ACHN (cell line): Measurements from ENCODE around the gene MAPT.

ENCODE experiments used
- DNase-seq: peaks from one replicate; pipeline ENCODE4 v3.0.0-alpha.2; 2015
- in situ Hi-C: cut with HindIII; loops from 2 replicates; pipeline ENCODE4 v1.10.0; 2017; ENCODE audit warnings: low sequenced_read_pairs, low pct_ligation_motif_present, low pct_unique_long_range_greater_than_20kb

The MAPT gene

DNA sequence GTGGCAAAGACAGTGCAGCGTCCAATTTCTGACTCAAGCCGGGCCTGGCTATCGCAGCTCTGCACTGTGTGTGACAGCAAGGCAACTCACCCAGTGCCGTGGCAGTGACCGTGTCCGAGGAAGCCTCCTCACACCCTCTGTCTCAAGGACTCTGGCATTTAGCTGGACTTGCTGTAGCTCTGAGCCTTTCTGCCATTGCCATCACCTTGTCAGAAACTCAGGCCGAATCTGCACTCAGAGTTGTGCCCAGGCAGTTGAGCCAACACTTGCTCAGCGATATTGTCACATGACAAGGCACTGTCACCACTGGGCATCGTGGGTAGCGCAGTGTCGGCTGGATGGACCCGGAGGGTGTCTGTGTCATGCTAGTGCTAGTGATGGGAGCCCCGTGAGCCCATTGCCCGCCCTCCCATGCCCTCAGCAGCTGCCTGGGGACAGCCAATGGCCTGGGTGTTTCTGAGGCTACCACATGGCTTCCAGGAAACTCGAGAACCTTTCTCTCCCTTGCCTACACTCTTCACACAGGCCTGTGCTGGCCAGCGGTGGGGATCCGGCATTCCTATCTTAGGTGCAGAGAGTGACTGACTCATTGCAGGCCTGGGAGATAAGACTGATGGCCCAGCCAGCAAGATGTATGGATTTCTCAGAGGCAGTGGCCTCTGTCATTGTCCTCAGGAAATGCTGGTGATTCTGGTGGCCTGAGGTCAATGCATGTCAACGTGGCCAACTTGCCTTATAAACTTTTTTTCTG is 82.6 kb downstream of the MAPT start:
- in situ Hi-C loops, result no loop called here
- no peak for DNase-seq

- in situ Hi-C loops, result no loop called here
- no peak for DNase-seq
Observed at GRCh38 chr17:45977506-45977824, 83.1 kb downstream of the MAPT start.

GRCh38 chr17:45977976-45978626 is 83.7 kb downstream of the MAPT start:
- in situ Hi-C loops, result no loop called here
- DNase-seq, result no peak

DNA sequence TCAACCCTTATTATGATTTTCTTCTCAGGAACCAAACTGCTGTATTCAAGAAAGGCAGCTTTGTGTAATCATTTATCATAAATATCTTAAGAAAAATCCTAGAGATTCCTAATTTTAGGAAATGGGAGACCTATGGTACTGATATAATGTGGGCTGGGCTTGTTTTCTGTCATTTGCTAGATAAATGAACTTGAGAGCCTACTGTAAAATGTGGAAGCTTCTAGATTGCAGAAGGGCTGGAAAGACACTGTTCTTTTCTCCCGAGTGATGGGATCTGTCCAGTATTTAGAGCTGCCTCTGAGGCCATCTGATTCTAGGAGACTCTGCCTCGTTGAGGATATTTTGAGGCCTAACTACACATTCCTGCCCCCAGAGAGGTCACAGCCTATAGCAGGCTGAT is 84.8 kb downstream of the MAPT start:
- in situ Hi-C loops, result no loop called here

DNA sequence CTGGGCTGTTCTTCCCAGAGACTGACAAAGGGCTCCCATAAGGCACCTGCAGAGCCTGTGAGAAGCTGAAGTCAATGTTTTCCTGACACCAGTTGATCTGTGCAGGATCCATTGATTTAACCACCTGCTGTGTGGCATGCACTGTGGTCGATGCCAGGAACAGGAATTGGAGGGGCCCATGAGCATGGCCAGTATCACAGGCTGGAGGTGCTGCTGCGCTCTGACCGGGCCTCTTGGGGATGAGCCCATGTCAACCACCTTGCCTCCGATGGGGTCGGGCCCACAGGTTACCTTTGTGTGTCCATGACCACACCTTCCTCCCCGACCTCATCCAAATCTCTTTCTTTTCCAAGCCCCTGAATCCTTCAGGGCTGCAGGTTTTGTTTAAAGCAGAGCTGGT is 86.5 kb downstream of the MAPT start:
- in situ Hi-C loops, result no loop called here
- no peak for DNase-seq

More for the DNA sequence above, 84.8 kb downstream of the MAPT start:
- no peak for DNase-seq

GRCh38 chr17:45981306-45981705 is 87.0 kb downstream of the MAPT start:
- in situ Hi-C loops, result no loop called here
- DNase-seq, result no peak

GRCh38 chr17:45982791-45983613 is 88.6 kb downstream of the MAPT start:
- in situ Hi-C loops, result no loop called here
- no peak for DNase-seq

- no peak for DNase-seq
- in situ Hi-C loops, result no loop called here
Observed at GRCh38 chr17:45983614-45984310, 89.4 kb downstream of the MAPT start.

- no peak for DNase-seq
- in situ Hi-C loops, result no loop called here
Observed at GRCh38 chr17:45984368-45984767, 90.0 kb downstream of the MAPT start.

DNA sequence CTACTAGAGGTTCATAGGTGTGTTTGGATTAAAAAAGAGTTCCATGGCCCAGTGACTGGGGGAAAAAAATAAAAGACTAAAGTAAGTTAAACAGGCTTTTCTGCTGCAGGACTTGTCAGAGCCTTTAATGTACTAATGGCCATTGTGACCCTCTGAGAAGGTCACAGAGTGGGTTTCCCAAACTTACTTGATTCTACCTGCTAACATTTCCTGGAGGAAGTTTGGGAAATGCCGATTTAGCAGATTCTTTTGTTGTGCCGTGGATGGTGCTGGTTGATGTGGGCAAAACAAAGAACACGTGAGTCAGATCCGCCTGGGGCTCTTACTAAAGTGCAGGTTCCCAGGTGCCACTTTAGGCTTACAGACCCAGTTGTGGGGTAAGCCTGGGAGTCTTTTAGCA is 91.1 kb downstream of the MAPT start:
- in situ Hi-C loops, result no loop called here
- no peak for DNase-seq

- DNase-seq, result no peak
- in situ Hi-C loops, result no loop called here
Observed at GRCh38 chr17:45986056-45986455, 91.7 kb downstream of the MAPT start.

DNA sequence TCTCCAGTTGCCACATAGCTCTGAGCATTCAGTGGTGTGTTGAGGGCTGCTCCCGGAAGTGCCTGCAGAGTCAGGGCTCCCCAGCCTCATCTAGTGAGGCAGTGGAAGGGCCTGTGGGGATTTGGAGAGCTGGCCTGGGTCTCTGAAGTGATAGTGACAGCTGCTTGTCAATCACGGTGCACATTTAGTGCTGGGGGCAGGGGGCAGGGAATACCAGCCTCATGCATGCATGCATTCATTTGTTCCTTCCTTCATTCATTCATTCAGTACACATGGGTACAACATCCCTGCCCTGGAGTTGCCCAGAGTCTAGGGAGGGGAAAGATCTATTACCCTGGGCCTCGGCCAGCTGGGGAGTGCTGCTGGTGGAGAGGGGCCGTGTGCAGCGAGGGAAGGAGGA is 93.4 kb downstream of the MAPT start:
- DNase-seq, result no peak
- in situ Hi-C loops, result no loop called here

DNA sequence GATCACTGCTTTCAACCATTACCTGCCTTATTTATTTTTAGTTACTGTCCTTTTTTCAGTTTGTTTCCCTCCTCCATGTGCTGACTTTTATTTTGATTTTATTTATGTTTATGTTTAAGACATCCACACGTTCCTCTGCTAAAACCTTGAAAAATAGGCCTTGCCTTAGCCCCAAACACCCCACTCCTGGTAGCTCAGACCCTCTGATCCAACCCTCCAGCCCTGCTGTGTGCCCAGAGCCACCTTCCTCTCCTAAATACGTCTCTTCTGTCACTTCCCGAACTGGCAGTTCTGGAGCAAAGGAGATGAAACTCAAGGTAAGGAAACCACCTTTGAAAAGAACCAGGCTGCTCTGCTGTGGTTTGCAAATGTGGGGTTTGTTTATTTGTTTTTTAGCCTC is 95.4 kb downstream of the MAPT start:
- DNase-seq, result no peak
- in situ Hi-C loops, result no loop called here

- in situ Hi-C loops, result no loop called here
- no peak for DNase-seq
Observed at GRCh38 chr17:45990886-45991285, 96.5 kb downstream of the MAPT start.

DNA sequence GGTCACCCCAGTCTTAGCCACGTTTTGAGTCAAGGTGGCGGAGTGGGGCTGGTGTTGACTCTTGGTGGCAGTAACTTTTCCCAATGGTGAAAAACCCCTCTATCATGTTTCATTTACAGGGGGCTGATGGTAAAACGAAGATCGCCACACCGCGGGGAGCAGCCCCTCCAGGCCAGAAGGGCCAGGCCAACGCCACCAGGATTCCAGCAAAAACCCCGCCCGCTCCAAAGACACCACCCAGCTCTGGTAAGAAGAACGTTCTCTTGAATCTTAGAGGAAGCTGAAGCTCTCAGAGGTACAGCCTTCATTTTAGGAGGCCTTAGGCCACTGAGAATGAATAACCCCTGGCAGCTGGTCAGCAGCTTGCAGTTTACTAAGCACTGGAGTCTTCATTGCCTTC is 97.0 kb downstream of the MAPT start:
- in situ Hi-C loops, result no loop called here
- DNase-seq, result no peak

GRCh38 chr17:45992175-45992574 is 97.8 kb downstream of the MAPT start:
- DNase-seq, result no peak
- in situ Hi-C loops, result no loop called here

DNA sequence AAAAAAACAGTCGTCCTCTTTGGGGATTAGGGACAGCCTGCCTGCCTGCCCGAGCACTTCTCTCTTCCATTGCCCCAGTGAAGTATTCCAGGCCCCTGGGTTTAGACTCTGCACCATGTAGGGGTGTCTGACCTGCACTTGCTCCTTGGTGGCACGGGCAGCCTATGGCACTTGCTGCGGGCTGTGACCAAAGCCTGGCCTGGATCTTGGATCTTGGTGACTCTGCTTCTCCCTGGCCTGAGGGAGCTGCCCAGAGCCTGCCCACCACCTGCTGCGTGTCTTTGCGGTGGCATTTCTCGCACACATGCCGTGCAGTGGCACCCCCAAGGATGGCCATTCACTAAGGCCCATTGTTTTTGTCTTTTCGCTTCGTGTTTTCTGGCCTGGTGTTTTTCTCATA is 98.5 kb downstream of the MAPT start:
- in situ Hi-C loops, result no loop called here
- DNase-seq, result no peak

DNA sequence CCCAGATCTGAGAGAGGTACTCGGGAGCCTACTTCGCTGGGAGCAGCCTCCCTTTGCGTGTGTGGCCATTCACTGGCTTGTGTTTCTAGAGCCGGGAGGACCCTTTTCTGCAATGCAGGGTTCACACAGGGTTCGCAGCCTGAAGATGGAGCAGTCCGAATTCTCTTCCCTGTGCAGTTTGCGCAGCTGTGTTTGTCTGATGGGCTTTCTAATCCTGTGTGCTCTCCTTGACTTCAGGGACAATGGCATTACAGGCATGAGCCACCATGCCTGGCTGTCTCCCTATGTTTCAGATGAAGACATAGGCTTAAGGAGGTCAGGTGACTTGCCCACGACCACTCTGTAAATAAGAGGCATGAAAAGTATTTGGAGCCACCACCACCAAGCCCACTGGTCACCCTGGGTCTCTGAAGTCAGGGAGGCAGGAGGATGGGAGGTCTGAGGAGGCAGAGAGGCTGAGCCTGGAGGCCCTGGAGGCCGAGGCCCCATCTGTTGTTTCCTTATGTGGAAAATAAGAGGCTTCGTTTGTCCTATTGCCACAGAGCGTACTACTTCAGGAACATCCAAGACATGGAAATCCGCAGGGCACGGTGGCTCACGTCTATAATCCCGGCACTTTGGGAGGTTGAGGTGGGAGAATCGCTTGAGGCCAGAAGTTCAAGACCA is 99.7 kb downstream of the MAPT start:
- DNase-seq, result no peak
- in situ Hi-C loops, result no loop called here

- in situ Hi-C loops, result no loop called here
Observed at GRCh38 chr17:45994987-45995386, 100.6 kb downstream of the MAPT start.

More at GRCh38 chr17:45994987-45995386, 100.6 kb downstream of the MAPT start:
- no peak for DNase-seq
